ENCODE measurements around the gene RPSA.

GRCh38 chr3:39445927-39446326, 39.4 kb downstream of the RPSA start:
- TF ChIP-seq POLR2AphosphoS5 (IDR thresholded peaks at IDR 0.05; ENCODE audit: borderline replicate concordance, low read depth, low read length) (no peak), EZH2 (IDR thresholded peaks at IDR 0.05) (no peak), FOXP2 (optimal IDR thresholded peaks at IDR 0.05; ENCODE audit: control extremely low read depth, extremely low read length, insufficient read depth) (no peak)

Data from SK-N-MC (cell line).